HG02798 (cell line): ENCODE results near the gene METTL13.
A peak's percentile ranks its signal among the peaks of the same experiment; 100 is the strongest.

Experiments
- ATAC-seq: cut with Tn5 transposase; IDR thresholded peaks from one replicate; pipeline ENCODE4 v1.9.1; 2021; ENCODE audit warnings: mild to moderate bottlenecking; ENCODE audit not compliant: unreplicated experiment, poor library complexity

METTL13 gene, protein sequence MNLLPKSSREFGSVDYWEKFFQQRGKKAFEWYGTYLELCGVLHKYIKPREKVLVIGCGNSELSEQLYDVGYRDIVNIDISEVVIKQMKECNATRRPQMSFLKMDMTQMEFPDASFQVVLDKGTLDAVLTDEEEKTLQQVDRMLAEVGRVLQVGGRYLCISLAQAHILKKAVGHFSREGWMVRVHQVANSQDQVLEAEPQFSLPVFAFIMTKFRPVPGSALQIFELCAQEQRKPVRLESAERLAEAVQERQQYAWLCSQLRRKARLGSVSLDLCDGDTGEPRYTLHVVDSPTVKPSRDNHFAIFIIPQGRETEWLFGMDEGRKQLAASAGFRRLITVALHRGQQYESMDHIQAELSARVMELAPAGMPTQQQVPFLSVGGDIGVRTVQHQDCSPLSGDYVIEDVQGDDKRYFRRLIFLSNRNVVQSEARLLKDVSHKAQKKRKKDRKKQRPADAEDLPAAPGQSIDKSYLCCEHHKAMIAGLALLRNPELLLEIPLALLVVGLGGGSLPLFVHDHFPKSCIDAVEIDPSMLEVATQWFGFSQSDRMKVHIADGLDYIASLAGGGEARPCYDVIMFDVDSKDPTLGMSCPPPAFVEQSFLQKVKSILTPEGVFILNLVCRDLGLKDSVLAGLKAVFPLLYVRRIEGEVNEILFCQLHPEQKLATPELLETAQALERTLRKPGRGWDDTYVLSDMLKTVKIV

DNA sequence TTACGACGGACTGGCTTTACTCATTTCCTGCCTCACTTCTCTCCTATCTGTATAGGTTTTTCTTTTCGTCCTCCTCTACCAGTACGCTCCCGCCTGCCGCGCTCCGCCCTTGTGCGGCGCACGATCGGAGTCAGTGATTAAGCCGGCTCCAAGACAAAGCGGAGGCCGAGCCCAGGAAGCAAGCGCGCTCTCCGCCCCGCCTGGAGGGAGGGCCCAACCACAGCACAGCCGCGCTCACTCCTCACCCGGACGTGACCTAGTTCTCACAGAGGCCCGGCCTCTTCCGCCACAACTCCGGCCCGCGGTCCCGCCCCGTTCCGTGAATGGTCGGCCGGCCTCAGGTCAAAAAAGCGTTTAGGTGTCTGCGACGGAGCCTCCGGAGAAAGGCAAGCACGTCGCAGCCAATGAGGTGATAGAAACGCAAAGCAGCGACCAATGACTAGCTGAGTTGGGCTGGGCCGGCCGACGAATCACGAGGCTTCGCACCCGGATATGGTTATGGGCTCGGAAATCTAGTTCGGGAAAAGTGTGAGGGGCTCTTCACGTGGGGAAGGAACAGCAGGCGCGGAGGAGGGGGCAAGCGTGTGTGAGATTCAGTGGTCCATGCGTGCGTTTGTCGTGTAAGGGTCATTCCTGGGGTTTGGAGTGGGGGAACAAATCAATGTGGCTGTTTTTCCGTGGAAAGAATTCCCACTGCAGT, at the start of gene METTL13:
METTL13 (plus strand) TSS at position 485 of the 700 bp plus-strand sequence. CDS start 308 bp downstream, outside the sequence.
- ATAC-seq: peak; percentile 99

DNA sequence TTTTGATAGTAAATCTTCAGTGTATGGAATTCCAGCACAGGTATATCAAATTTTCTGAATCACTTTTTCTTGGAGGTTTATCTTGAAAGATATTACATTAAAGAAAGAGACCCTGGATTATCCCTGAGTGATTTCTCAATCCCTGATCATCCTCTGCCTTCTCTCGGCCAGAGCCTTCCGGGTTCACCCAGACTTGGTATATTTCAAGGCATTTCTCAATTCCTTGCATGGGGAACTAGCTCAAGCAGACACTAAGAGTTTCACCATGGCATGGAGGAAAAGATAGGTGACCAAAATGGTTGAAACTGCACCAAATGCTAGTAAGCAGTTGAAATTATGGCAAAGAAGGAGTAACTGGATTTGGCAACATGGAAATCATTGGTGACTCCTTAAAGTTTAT, 45.3 kb upstream of the METTL13 start:
- no peak for ATAC-seq

DNA sequence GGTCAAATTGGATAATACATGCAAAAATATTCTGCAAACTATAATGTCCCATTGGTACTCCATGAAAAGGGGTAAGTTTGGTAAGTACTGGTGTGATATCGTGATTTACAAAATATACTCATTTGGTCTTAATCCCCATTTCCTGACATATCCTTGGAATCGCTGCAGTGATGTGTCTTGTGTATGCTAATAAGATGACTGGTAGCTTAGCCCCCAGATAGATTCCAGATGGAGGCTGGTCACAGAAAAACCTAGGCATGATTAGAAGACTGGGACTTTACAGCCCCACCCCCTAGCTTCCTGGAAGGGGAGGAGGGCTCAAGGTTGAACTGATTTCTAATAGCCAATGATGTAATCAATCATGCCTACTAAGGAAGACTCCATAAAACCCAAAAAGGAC, 42.5 kb upstream of the METTL13 start:
- ATAC-seq: no peak

DNA sequence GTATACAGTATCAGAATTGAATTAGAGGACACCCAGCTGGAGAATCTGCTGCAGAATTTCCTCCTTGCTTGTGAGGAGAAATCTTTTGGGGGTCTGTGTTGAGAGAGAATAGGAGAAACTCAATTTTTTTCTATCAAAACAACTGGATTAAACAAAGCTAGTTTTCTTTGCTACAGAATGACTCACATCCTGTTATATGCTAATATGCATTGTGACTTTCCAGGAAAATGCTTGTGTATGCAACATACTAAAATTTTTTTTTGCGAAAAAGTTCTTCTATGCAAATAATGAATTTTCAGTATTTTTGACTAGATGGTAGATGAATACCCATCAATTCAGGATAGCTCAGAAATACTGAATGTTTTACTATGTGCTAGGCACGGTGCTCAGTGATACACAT, 41.8 kb upstream of the METTL13 start:
- no peak for ATAC-seq

DNA sequence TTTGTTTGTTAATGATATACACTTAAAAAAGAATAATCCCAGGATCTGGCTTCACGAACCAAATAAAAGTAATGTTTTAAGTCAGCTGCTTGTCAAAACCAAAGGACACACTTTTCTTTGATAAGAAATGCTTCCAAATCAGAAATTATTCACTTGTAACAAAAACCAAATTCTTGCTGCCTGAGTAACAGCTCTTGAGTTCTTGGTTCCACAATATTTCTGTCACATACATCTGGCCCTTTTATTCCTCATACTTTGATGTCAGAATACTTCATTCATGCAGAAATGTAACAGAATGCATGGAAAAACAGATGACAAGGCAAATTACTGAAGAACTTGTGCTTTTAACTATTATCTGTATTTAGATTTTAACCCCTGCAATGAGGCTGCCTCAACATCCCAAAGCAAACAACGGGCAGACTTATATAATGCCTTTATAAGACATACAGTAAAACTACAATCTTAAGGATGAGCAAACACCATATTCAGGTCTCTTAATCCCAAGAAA, 41.0 kb upstream of the METTL13 start:
- ATAC-seq: no peak

DNA sequence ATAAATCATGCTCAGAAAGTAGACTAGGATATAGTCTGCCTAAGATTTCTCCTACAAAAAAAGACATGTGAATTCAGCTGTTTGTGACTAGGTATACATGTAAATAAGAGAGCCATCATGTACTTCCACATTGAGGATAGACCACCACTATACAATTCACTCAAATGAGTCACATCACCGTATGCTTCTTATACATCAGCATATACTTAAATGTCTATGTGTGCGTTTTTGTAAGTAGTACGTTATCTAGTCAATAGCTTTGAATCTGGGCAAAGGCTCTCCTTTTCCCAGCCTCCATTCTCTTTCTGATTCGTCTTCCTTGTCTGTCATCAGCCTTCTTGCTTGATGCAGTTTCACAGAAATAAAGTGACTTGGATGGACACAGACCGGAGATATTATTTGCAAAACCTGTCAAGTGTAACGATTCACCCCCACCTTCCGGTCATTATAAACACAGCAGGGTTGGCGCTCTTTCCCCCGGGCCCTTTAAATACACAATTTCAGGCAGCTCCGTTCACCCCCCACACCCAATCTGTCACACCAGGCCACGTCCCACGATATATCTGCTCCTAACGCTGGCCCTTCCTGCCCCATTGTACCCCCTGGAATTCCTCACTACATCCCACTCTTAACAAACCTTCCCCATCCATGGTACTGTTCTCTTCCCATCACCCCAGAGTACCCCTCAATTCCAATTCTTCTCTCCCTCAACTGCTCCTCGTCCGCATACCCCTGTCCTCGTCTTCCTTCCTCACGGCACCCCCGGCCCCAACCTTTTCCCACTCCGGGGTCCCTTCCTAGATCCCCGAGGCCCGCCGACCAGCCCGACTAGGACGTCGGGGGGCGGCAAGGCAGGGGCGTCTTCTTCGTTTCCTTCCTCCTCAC, 40.2 kb upstream of the METTL13 start:
- peak; percentile 28 for ATAC-seq

DNA sequence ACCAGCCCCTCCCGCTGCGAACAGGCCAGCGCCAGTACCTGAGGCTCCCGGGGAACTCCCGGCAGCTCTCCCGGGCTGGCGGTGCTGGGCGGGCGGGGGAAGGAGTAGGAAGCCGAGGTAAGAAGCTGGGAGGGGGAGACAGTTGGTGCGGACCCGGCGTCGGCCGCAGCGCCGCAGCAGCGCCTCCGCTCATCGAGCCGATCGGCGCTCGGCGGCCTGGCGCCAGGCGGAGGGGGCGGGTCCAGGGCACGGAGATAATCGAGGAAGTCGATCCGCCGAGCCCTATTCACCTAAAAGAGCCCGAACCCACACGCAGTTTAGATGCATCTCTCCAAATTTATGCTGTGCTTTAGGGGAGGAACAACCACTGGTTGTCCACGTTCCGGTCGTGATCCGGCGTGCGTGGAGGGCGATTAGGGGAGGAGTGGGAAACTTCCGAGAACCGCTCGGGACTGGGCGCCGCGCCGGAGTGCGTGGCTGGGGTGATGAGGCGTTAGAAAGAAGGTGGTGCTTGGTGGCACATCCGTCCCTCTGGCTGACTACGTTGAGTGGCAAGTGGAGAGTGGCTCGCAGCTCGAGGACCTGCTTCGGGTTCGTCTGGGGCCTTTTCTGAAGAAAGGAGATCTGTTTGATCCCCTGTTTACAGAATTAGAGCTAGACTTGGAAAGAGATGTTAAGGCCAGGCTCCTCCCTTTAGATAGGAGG, 39.4 kb upstream of the METTL13 start, which contains the start of gene VAMP4:
VAMP4 (minus strand) TSS at position 194 of the 705 bp plus-strand sequence. CDS start 3,651 bp downstream, outside the sequence.
- peak; percentile 93 for ATAC-seq

DNA sequence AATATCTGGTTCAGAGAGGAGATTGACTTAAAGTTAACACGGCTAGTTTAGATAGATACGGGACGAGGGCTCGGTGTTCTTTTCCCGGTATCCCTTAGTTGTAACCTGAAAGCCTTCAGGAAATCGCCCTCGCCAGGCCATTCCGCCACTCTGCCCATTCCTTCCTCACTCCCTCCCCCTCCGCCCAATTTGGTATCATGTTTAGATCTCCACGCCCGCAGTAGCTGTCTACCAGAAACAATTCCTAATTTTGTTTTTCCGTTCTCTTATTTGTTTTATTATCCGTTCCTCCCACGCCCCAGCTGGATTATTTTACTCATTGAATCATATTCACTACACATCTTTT, 38.9 kb upstream of the METTL13 start:
- no peak for ATAC-seq

DNA sequence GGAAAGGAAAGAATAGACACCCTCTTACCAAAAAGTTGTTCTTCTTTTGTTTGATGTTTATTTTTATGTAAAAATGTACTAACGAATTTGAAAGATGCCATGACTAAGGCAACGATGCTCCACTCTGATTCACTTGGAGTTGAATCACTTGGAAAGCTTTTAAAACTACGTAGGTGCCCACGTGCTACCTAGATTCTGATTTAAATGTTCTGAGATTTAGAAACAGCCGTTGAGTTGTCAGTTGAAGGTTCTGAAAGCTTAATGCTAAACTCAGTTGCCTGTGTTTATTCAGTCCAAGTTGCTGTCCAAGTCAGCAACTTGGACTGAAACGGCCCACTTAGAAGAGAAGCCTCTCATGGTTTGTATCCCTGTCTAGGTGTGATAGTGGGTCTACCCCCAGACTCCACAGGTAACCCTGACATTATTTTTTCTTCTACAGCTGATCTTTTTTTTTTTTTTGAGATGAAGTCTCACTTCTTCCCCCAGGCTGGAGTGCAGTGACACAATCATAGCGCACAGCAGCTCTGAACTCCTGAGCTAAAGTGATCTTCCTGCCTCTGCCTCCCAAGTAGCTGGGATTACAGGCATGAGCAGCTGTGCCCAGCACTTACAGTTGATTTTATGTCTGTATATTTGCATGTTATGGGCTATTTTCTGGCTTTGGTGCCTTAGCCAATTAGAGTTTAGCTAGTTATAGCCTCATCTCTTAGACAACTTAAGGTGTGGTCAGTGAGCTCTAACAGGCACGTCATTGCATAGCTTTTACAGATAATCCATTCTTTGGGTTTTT, 38.2 kb upstream of the METTL13 start:
- ATAC-seq: no peak

DNA sequence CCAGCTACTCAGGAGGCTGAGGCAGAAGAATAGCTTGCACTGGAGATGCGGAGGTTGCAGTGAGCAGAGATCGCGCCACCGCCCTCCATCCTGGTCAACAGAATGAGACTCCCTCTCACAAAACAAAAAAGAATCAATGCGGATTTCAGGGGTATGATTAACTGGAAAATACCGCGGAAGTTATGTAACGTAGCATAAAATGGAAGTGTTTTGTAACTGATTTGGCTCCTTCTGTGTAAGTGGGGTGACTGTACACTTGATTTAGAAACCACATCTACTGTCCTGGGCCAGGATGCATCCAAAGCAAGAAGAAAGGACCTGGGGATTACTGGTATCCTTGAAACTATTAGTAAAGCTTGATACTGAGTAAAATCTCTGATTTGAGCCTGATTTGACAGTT, 36.5 kb upstream of the METTL13 start:
- no peak for ATAC-seq

DNA sequence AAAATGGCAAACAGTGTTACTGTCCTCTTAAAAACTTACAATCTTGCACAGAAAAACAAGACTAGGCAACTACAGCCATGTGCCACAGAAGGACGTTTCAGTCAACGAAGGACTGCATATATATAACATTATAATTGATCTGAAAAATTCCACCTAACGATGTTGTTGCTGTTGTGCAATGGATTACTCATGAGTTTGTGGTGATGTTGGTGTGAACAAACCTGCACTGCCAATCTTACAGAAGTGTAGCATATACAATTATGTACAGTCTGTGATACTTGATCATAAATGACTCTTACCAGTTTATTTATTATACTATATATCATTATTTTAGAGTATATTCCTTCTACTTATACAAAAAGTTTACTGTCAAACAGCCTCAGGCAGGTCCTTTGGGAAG, 32.8 kb upstream of the METTL13 start:
- ATAC-seq: no peak

DNA sequence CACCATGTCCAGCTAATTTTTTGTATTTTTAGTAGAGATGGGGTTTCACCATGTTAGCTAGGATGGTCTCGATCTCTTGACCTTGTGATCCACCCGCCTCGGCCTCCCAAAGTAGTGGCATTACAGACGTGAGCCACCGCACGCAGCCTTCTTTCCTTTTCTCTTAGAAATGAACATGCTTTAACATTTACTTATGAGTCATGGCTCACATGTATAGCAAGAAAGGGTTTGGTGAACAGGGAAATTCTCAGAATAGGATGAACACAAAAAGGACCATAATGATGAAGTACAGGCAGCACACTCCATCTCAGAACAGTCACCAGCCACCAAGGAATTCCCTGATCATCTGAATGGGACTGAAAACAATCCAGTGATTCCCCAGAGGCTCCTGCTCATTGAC, 30.2 kb upstream of the METTL13 start:
- no peak for ATAC-seq

DNA sequence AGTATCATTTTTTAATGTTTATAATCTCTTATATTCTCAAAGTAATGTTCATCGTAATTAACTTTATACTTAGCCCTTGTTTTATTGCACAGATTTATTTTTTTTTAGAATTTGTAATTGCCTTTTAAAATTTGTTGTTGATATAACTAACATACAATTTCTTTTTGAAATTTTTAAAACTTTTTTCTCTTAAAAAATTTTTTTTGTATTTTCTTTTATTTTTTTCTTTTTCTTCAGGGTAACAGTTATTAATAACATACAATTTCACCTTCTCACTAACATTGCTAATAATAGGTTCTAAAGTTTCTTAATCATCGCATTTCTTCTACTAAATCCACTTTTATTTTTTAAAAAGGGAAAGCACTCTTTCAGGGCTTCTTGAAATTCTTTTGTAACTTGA, 28.3 kb upstream of the METTL13 start:
- ATAC-seq: no peak

DNA sequence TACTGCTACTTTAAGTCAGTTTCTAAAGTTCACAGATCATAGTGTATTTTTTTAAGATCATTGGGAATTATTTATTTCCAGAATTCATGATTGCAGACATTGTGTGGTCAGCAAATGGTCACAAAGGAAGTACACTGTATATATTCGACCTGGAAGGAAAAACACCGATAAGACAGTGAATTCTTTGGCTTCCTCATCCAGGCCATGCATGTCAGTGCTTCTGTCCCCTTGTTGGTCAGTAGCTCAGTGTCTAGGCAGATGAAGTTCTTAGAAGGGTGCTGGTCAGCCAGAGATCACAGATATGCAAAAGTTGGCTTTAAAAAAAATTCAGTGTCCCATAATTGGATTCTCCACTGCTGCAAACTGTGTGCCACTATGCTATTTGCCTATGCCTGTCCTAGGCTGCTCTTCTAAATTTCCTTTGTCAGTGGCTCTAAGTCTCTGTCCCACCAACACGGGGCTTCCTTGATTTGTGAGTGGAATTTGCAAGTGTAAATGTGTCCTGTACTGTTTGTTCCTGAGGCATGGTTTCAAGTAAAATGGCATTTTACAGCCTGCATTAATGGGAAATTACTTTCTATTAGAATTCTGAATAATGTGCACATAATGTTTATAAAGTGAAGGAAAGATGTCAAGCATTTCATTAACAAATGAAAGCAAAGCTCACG, 27.6 kb upstream of the METTL13 start:
- no peak for ATAC-seq

DNA sequence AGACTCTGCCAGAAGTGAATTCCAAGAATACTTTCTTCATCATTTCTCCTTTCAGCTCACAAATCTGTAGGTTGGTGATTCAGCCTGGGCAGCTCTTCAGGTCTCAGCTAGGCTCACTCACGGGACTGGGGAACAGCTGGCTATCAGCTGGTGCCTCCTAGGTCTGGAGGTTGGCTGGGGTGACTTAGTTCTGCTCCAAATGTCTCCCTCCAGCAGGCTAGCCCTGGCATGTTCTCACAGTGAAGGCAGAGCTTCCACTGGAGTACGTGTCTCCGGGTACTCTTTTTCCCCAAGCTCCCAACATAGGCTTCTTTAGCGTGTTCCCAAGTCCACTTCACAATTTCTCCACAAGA, 27.1 kb upstream of the METTL13 start:
- ATAC-seq: no peak

DNA sequence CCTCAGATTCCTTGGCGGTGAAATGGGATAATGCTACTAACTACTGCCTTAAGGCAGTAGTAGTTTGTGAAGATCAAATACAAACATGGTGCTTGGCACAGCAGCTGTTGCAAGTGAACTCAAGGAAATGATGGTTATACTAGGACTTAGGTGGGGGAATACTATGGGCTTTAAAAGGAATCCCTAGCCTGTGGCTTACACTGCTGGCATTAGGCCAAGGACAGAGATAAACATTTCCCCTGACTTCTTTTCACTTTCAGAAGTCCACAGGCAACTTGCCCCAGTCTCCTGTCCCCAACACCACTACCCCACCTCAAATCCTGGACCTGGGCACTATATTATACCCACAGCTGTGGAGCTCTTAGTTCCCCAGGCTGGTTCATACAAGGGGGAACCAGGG, 26.5 kb upstream of the METTL13 start:
- ATAC-seq: no peak

DNA sequence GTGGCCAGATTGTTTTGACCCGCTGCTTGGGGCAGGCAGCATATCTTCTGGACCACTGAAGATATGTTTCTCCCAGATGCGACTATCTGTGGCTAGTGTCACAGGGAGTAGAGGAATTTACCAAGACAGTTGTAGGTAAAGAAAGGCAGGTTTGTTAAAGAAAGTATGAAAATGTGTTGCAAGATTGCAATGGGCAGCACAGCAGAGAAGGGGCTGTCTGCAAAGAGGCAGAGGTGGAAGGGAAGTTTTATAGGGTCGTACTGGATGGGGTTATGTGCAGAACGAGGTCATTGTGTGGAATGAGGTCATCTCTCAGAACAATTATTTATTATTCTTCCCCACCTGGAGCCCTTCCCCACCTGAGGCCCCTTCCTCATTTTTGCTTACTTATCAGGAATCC, 24.6 kb upstream of the METTL13 start:
- no peak for ATAC-seq

DNA sequence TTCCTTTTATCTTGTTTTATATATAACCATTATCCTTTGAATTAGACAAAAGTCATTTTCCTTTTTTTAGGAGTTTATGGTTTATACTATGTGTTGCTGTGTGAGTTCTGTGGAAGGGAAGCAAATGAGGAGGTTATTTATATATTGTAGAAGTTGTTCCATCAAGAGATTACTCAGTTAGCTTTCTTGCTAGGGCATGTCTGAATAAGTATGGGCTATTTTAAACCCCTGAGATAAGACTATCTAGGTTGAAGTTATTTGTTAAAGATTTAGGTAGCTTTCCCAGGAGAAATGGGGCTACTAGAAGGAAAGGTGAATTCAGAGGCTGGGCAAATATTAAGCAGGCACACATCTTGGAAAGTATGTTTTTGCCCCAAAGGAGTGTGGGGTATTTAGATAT, 23.4 kb upstream of the METTL13 start:
- no peak for ATAC-seq
